8988T (cell line): ENCODE results near the gene NF1.

Source experiments
- DNase-seq: peaks from one replicate; pipeline ENCODE4 v3.0.0; 2011

The NF1 gene

DNA sequence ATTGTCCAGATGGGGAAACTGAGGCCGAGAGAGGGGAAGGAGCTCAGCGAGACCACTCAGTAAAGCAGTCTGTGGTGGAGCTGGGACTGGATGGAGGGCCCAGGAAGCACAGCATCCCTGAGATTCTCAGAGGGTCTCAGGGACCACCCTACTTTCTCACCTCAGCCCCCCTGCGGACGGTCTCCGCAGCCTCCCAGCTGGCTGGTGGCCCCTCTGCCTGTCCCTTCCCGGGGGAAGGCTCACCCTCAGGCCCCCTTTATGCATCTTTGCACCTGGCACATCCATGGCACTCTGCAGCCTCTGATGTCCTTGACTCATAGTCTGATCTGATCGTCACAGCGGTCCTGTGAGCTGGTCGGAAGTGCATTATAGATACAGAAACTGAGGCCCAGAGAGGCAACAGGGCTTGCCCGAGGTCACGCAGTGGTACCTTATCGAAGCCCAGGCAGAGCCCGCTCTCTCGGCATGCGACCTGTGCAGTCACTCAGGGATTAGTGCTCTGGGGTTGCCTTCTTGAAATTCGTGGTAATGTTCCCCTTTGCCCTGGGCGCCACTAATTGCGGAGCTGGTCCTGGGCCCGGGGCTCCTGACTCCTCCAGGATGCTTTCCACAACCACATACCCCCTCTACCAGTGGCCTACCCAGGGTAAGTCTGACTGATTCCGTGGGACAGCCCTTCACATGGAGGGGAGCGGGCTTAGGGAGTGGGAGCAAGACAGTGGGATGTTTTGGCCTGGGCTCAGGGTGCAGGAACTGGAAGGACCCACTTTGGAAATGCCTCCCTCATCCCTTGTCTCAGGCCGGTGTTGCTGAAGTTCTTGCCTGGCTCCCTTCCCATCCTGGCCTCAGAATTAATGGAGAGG lies 321.1 kb downstream of the NF1 start:
- DNase-seq, result no peak

- no peak for DNase-seq
These were observed 321.7 kb downstream of the NF1 start for GRCh38 chr17:31416503-31416923.

- no peak for DNase-seq
These were observed 322.4 kb downstream of the NF1 start for GRCh38 chr17:31417051-31417792.

GRCh38 chr17:31418773-31419350 lies 324.1 kb downstream of the NF1 start:
- no peak for DNase-seq

GRCh38 chr17:31422443-31422842 lies 327.7 kb downstream of the NF1 start:
- no peak for DNase-seq

DNA sequence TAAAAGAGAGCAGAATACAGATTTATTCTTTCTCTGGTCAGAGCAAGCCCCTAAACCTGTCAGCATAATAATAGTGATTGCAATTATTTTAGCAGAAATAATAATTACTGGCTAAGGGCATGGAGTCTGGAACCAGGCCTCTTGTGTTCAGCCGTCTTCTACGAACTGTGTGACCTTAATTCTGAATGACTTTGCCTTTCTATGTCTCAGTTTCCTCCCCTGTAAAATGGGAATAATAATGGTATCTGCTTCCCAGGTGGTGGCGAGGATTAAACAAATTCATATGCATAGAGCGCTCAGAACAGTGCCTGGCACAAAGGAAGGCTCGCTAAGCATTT lies 330.1 kb downstream of the NF1 start:
- DNase-seq, result no peak

GRCh38 chr17:31425282-31426040 lies 330.7 kb downstream of the NF1 start:
- DNase-seq, result no peak
